MM.1S (cell line): ENCODE results near the gene GID8.

Experiments
- DNase-seq: peaks from one replicate; pipeline ENCODE4 v3.0.0-alpha.2; 2015
- H2AFZ ChIP-seq: fragments of 300-600 bp; sonication (generic); 2 replicates; pipeline ENCODE4 v1.6.0; 2016; ENCODE audit warnings: antibody characterized with exemption, low read length
- H3F3A ChIP-seq: fragments of 300-600 bp; sonication (generic); 2 replicates; pipeline ENCODE4 v1.6.1; 2016; ENCODE audit warnings: mild to moderate bottlenecking, antibody characterized with exemption, low read length, moderate library complexity, mixed read lengths; ENCODE audit not compliant: insufficient read depth
- H3K27ac ChIP-seq: fragments of 300-600 bp; sonication (generic); 2 replicates; pipeline ENCODE4 v1.5.1; 2016; ENCODE audit warnings: mild to moderate bottlenecking, low read length
- H3K27me3 ChIP-seq: fragments of 300-600 bp; sonication (generic); replicated peaks from 2 replicates; pipeline ENCODE4 v1.6.0; 2016; ENCODE audit warnings: low read length; ENCODE audit not compliant: insufficient read depth
- H3K36me3 ChIP-seq: fragments of 300-600 bp; sonication (generic); replicated peaks from 2 replicates; pipeline ENCODE4 v1.6.1; 2016; ENCODE audit warnings: mild to moderate bottlenecking, low read length, mixed read lengths; ENCODE audit not compliant: insufficient read depth
- H3K4me1 ChIP-seq: fragments of 300-600 bp; sonication (generic); 2 replicates; pipeline ENCODE4 v1.6.1; 2016; ENCODE audit warnings: low read length, mixed read lengths
- H3K4me2 ChIP-seq: fragments of 300-600 bp; sonication (generic); 2 replicates; pipeline ENCODE4 v1.6.0; 2016; ENCODE audit warnings: low read depth, low read length
- H3K4me3 ChIP-seq: fragments of 300-600 bp; sonication (generic); 2 replicates; pipeline ENCODE4 v1.5.1; 2016; ENCODE audit warnings: low read length, mixed read lengths
- H3K79me2 ChIP-seq: fragments of 300-600 bp; sonication (generic); 2 replicates; pipeline ENCODE4 v1.6.1; 2016; ENCODE audit warnings: mixed run types, low read length, mixed read lengths
- H3K9ac ChIP-seq: fragments of 300-600 bp; sonication (generic); 2 replicates; pipeline ENCODE4 v1.6.1; 2016; ENCODE audit warnings: low read length, mixed read lengths
- H3K9me2 ChIP-seq: fragments of 300-600 bp; sonication (generic); replicated peaks from 2 replicates; pipeline ENCODE4 v1.6.1; 2016; ENCODE audit warnings: mild to moderate bottlenecking, low read length, mixed read lengths; ENCODE audit not compliant: insufficient read depth
- H3K9me3 ChIP-seq: fragments of 300-600 bp; sonication (generic); replicated peaks from 2 replicates; pipeline ENCODE4 v1.6.1; 2016; ENCODE audit warnings: mild to moderate bottlenecking, low read length, mixed read lengths; ENCODE audit not compliant: insufficient read depth
- H4K20me1 ChIP-seq: fragments of 300-600 bp; sonication (generic); 2 replicates; pipeline ENCODE4 v1.6.1; 2016; ENCODE audit warnings: mild to moderate bottlenecking, low read length, moderate library complexity, mixed read lengths; ENCODE audit not compliant: insufficient read depth
- EZH2 ChIP-seq: fragments of 300-600 bp; sonication (generic); optimal IDR thresholded peaks from 2 replicates; pipeline ENCODE3; 2017; ENCODE audit warnings: low read depth, mild to moderate bottlenecking, antibody characterized with exemption, low read length, mixed read lengths
- EZH2phosphoT487 ChIP-seq: fragments of 300-600 bp; sonication (generic); IDR thresholded peaks from 2 replicates; pipeline ENCODE4 v1.6.1; 2018; ENCODE audit warnings: antibody characterized with exemption, low read length
- TF ChIP-seq, protein P1 (sequence below): fragments of 300-600 bp; sonication (generic); IDR thresholded peaks from 2 replicates; pipeline ENCODE4 v1.5.1; 2016; ENCODE audit warnings: antibody characterized with exemption, low read length, mixed read lengths

Gene GID8

DNA sequence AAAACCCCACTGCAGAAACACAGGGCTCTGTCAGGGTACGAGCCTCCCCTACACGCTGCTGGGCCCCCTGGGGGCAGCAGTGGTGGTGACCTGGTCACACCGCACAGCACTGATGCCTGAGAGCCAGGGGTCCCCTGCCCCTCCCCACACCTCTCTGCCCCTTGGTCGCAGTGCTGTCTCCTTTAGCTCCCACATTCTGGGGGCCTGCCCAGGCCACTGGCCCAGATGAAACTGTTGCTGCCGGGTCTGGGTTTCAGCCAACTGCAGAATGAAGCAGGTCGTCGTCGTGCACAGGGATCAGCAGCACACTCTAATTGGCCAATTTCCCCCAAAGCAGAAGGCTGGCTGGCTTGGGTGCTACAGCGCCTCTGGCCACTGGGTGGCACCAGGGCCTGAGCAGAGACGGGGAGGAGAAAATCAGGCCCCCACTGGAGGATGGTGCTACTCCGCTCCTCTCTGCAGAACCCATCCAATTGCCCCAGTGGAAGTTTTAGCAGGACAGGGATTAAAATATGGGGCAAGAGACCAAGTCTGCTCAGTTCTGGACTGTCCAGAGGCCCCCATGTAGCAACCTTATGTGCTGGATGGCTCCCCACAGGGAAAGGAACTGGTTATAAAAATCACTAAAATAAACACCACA lies 37.8 kb upstream of the GID8 start:
- Histone ChIP-seq H3K4me2 (no peak overlapping the region; the same call in 1 of the 2 replicates), H3K27me3 (no peaks in the 10 kb centered on the region), H3F3A (peaks cover 17% of the 10 kb centered on the region; the same call in 1 of the 2 replicates), H3K36me3 (0 out of 2 replicates have a peak, but pooled peaks cover 10% of the 10 kb centered on the region), H3K4me3 (no peak overlapping the region), H3K9ac (peak overlapping the region; percentile 19; the same call in 1 of the 2 replicates), H3K79me2 (0 out of 2 replicates have a peak, but pooled peaks cover 4% of the 10 kb centered on the region), H3K9me3 (no peaks in the 10 kb centered on the region), H2AFZ (no peak overlapping the region), H3K27ac (peak overlapping the region; percentile 54; the same call in 1 of the 2 replicates), H4K20me1 (no peaks in the 10 kb centered on the region), H3K4me1 (peaks cover 10% of the 10 kb centered on the region), H3K9me2 (no peaks in the 10 kb centered on the region)
- DNase-seq: peak; percentile 29
- TF ChIP-seq EZH2: no peak
- TF ChIP-seq, protein P1, sequence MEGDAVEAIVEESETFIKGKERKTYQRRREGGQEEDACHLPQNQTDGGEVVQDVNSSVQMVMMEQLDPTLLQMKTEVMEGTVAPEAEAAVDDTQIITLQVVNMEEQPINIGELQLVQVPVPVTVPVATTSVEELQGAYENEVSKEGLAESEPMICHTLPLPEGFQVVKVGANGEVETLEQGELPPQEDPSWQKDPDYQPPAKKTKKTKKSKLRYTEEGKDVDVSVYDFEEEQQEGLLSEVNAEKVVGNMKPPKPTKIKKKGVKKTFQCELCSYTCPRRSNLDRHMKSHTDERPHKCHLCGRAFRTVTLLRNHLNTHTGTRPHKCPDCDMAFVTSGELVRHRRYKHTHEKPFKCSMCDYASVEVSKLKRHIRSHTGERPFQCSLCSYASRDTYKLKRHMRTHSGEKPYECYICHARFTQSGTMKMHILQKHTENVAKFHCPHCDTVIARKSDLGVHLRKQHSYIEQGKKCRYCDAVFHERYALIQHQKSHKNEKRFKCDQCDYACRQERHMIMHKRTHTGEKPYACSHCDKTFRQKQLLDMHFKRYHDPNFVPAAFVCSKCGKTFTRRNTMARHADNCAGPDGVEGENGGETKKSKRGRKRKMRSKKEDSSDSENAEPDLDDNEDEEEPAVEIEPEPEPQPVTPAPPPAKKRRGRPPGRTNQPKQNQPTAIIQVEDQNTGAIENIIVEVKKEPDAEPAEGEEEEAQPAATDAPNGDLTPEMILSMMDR: peak; percentile 64

DNA sequence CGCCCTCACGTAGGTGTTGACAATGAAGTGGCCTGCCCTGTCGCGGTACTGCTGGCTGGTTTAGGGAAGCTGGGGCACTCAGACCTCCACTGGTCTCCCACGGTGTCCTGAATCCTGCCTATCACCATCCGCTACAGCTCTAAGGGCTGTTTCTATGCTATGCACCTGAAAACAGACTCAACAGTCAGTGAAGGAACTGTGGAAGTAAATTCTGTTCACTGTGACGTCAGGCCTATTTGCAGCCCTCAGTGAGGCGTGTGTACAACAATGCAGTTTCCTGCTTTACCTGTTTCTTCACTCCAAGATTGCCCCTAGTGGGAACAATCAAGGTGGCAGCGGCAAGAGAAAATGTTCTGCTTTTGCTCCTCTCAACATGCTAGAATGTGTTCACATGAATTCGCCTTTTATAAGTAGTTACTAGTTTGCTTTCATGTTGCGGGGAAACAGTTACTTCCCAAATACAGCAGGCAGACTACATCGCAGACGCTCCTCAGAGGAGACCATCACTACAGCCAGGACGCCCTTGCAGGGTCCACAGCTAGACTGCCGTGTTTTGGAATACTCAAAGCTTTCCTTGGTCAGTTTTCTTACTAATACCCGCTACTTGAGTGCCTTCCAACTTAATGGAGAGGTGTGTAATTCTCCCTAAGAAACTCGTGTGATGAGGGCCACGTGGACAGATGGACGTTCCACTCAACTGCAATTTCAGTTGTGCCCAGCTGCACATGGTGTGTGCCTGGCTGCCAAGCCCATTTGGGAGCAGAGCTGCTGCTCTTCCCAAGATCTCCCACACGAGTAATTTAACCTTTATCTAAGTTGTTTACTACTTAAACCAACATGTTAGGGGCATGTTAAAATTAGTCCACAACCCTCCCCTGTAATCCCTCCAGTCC lies 37.0 kb upstream of the GID8 start:
- peaks cover 10% of the 10 kb centered on the region for H3K4me1 ChIP-seq
- DNase-seq: peak; percentile 11
- H3K4me3 ChIP-seq: no peak overlapping the region
- no peak overlapping the region for H3K27ac ChIP-seq
- H3K4me2 ChIP-seq: no peak overlapping the region
- H3F3A ChIP-seq: peaks cover 17% of the 10 kb centered on the region; the same call in 1 of the 2 replicates
- H3K9me3 ChIP-seq: no peaks in the 10 kb centered on the region
- no peak overlapping the region for H3K9ac ChIP-seq
- H3K79me2 ChIP-seq: 0 out of 2 replicates have a peak, but pooled peaks cover 4% of the 10 kb centered on the region
- no peaks in the 10 kb centered on the region for H3K9me2 ChIP-seq
- H3K27me3 ChIP-seq: no peaks in the 10 kb centered on the region
- H2AFZ ChIP-seq: no peak overlapping the region
- no peaks in the 10 kb centered on the region for H4K20me1 ChIP-seq
- peaks cover 14% of the 10 kb centered on the region; the same call in 1 of the 2 replicates for H3K36me3 ChIP-seq
- TF ChIP-seq EZH2phosphoT487: no peak
- no peak for TF ChIP-seq EZH2
- TF ChIP-seq, protein P1: no peak

DNA sequence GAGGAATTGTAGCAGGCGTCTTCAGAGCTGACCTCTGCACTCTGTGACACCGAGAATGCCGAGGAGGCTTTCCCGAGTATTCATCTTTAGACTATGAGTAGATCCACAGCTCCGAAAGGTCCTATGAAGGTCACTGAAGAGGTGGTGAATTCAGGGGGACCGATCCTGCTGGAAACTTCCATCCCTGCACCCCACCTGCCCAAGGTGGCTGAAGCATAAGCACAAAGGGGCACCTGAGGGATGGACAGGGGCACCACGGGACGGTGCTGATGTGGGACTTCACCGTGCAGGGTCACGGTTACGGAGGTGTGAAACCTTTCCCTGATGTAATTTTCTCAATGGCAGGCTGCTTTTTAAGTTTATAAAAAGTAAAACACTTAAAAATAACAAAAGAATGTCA lies 36.1 kb upstream of the GID8 start:
- no peak overlapping the region for H2AFZ ChIP-seq
- H3F3A ChIP-seq: peaks cover 17% of the 10 kb centered on the region; the same call in 1 of the 2 replicates
- peaks cover 10% of the 10 kb centered on the region for H3K4me1 ChIP-seq
- no peak overlapping the region for H3K27ac ChIP-seq
- H3K27me3 ChIP-seq: no peaks in the 10 kb centered on the region
- H3K79me2 ChIP-seq: 0 out of 2 replicates have a peak, but pooled peaks cover 4% of the 10 kb centered on the region
- TF ChIP-seq EZH2 (no peak), EZH2phosphoT487 (no peak)
- TF ChIP-seq, protein P1: no peak
- no peak for DNase-seq
- no peaks in the 10 kb centered on the region for H3K9me2 ChIP-seq
- no peaks in the 10 kb centered on the region for H4K20me1 ChIP-seq
- no peak overlapping the region for H3K4me2 ChIP-seq
- H3K9me3 ChIP-seq: no peaks in the 10 kb centered on the region
- H3K4me3 ChIP-seq: no peak overlapping the region
- peaks cover 14% of the 10 kb centered on the region; the same call in 1 of the 2 replicates for H3K36me3 ChIP-seq
- no peak overlapping the region for H3K9ac ChIP-seq
